Epithelial cell of esophagus (primary cell): ENCODE results near the gene CARF.
A peak's percentile ranks its signal among the peaks of the same experiment; 100 is the strongest.
"Not testable (repeated sequence)": the region's sequence is repeated elsewhere in the genome, so short reads cannot be mapped to it uniquely, and the experiment has no call there.

Source experiments
- DNase-seq: peaks from one replicate; pipeline ENCODE4 v3.0.0; 2010; ENCODE audit warnings: low read depth
- H3K4me3 ChIP-seq: 2 replicates; pipeline ENCODE4 v1.5.1; 2011; ENCODE audit warnings: mild to moderate bottlenecking, low read length, control low read depth
- CTCF ChIP-seq: IDR thresholded peaks from 2 replicates; pipeline ENCODE4 v1.5.1; 2011; ENCODE audit warnings: low read depth, mild to moderate bottlenecking, low read length, control low read depth, inconsistent platforms; ENCODE audit not compliant: insufficient read depth; ENCODE audit errors: missing control alignments

Gene CARF

GRCh38 chr2:202944408-202944807 lies 32.3 kb downstream of the CARF start:
- no peak for DNase-seq
- H3K4me3 ChIP-seq, result no peak overlapping the region
- no peak for TF ChIP-seq CTCF

- no peak for TF ChIP-seq CTCF
- H3K4me3 ChIP-seq, result no peak overlapping the region
- DNase-seq, result no peak
Measured at GRCh38 chr2:202944816-202945215, 32.7 kb downstream of the CARF start.

- no peak overlapping the region for H3K4me3 ChIP-seq
- DNase-seq, result no peak
- no peak for TF ChIP-seq CTCF
Measured at GRCh38 chr2:202945497-202945896, 33.4 kb downstream of the CARF start.

- DNase-seq, result not testable (repeated sequence)
Measured at GRCh38 chr2:202949333-202949732, 37.3 kb downstream of the CARF start.

GRCh38 chr2:202950592-202950991 lies 38.5 kb downstream of the CARF start:
- no peak for TF ChIP-seq CTCF
- no peak overlapping the region for H3K4me3 ChIP-seq
- DNase-seq, result no peak

More at GRCh38 chr2:202949333-202949732, 37.3 kb downstream of the CARF start:
- H3K4me3 ChIP-seq, result not testable (repeated sequence)

- no peak for TF ChIP-seq CTCF
Measured at GRCh38 chr2:202960524-202960923, 48.4 kb downstream of the CARF start.

GRCh38 chr2:202963712-202964111 lies 51.6 kb downstream of the CARF start:
- TF ChIP-seq CTCF, result no peak
- no peak for DNase-seq
- H3K4me3 ChIP-seq, result no peak overlapping the region

More at GRCh38 chr2:202960524-202960923, 48.4 kb downstream of the CARF start:
- H3K4me3 ChIP-seq, result no peak overlapping the region
- DNase-seq, result no peak

GRCh38 chr2:202965810-202966460 lies 53.9 kb downstream of the CARF start:
- H3K4me3 ChIP-seq, result no peak overlapping the region
- no peak for TF ChIP-seq CTCF
- peak; percentile 58 for DNase-seq

- not testable (repeated sequence) for H3K4me3 ChIP-seq, DNase-seq
Measured at GRCh38 chr2:202969404-202969803, 57.3 kb downstream of the CARF start.
